HCT116 (cell line): ENCODE measurements around the gene GINS3. TPM values are rescaled to one million over a fixed set of nuclear protein-coding genes. Genes with fewer than 3 reads are reported as not detected.

Experiments
- ATAC-seq: fragments of 200-7000 bp; cut with Tn5 transposase; 2 replicates; pipeline ENCODE4 v1.9.1; 2020; ENCODE audit warnings: mild to moderate bottlenecking, moderate library complexity
- BruUV-seq: library from RNA; stranded (reverse); fragments of 400-500 nt; replicated peaks from 2 replicates; lab custom pipeline; 2021; lab: Mats Ljungman, UMichigan
- CTCF ChIA-PET: fragments of 300-600 bp; sonication (Branson Sonifier 250); formaldehyde crosslinking; loops from one replicate; lab custom pipeline; 2021; ENCODE audit warnings: antibody characterized with exemption; lab: Charles Lee
- POLR2A ChIA-PET: fragments of 300-600, 350-600 bp; sonication (Branson Sonifier 250); formaldehyde crosslinking; loops from one replicate; lab custom pipeline; 2021; ENCODE audit warnings: antibody characterized with exemption; lab: Charles Lee
- RAD21 ChIA-PET, 2 experiments: fragments of 300-600 bp; sonication (Branson Sonifier 250); formaldehyde crosslinking; loops; one replicate each; lab custom pipeline; 2023; ENCODE audit warnings: low total read pairs in 2 of 2; ENCODE audit not compliant: uncharacterized antibody in 2 of 2, unreplicated experiment in 2 of 2, low non-redundant PET in 1 of 2; lab: Charles Lee
- DNase-seq: peaks from one replicate; pipeline ENCODE4 v3.0.0-alpha.2; 2010; ENCODE audit warnings: low read depth, low spot score
- H2AFZ ChIP-seq: fragments of 200-600 bp; shearing (Covaris generic), sonication (generic); 2 replicates; pipeline ENCODE4 v1.6.1; 2017; ENCODE audit warnings: low read depth, mixed run types, mixed read lengths, antibody characterized with exemption, low read length; ENCODE audit not compliant: poor library complexity, severe bottlenecking
- H3K27ac ChIP-seq: 2 replicates; pipeline ENCODE4 v1.5.1; 2012; ENCODE audit warnings: low read depth, low read length
- H3K27me3 ChIP-seq: fragments of 200-600 bp; sonication (generic); 2 replicates; pipeline ENCODE4 v1.6.1; 2016; ENCODE audit warnings: mixed run types, low read length, mixed read lengths; ENCODE audit not compliant: insufficient read depth
- H3K36me3 ChIP-seq, 2 experiments: fragments of 200-500 bp in 1 of 2; fragments of 200-600 bp in 1 of 2; sonication (Bioruptor generic) in 1 of 2; sonication (generic) in 1 of 2; 2 replicates each; pipeline versions ENCODE4 v1.5.1 to v1.6.1; 2014 to 2016; ENCODE audit warnings: low read length in 2 of 2, inconsistent platforms in 1 of 2, mixed read lengths in 1 of 2, mixed run types in 1 of 2; ENCODE audit not compliant: insufficient read depth in 2 of 2, control insufficient read depth in 1 of 2
- H3K4me1 ChIP-seq, 2 experiments: fragments of 200-600 bp in 1 of 2; sonication (generic) in 1 of 2; 2 replicates each; pipeline versions ENCODE4 v1.5.1 to v1.6.1; 2012 to 2017; ENCODE audit warnings: low read length in 2 of 2, inconsistent platforms in 1 of 2, mild to moderate bottlenecking in 1 of 2, mixed read lengths in 1 of 2, mixed run types in 1 of 2, moderate library complexity in 1 of 2; ENCODE audit not compliant: insufficient read depth in 2 of 2, control insufficient read depth in 1 of 2
- H3K4me2 ChIP-seq: fragments of 200-600 bp; sonication (generic); 2 replicates; pipeline ENCODE4 v1.6.1; 2017; ENCODE audit warnings: mixed run types, low read length, mixed read lengths
- H3K4me3 ChIP-seq, 2 experiments: fragments of 200-600 bp in 1 of 2; sonication (generic) in 1 of 2; replicated peaks in 1 of 2; 2 replicates each; pipeline ENCODE4 v1.5.1; 2011 to 2016; ENCODE audit warnings: low read length in 2 of 2, control low read depth in 1 of 2, low read depth in 1 of 2, mild to moderate bottlenecking in 1 of 2, mixed read lengths in 1 of 2, mixed run types in 1 of 2
- H3K79me2 ChIP-seq: fragments of 200-600 bp; sonication (generic); 2 replicates; pipeline ENCODE4 v1.6.1; 2017; ENCODE audit warnings: mild to moderate bottlenecking, mixed run types, low read length, moderate library complexity, mixed read lengths; ENCODE audit not compliant: insufficient read depth
- H3K9ac ChIP-seq: fragments of 200-600 bp; sonication (generic); 2 replicates; pipeline ENCODE4 v1.6.1; 2016; ENCODE audit warnings: low read length, mixed read lengths
- H3K9me2 ChIP-seq: fragments of 200-600 bp; sonication (generic), shearing (Covaris generic); 2 replicates; pipeline ENCODE4 v1.6.1; 2017; ENCODE audit warnings: mixed run types, mild to moderate bottlenecking, moderate library complexity; ENCODE audit not compliant: insufficient read depth
- H3K9me3 ChIP-seq, 2 experiments: fragments of 200-500 bp in 1 of 2; fragments of 200-600 bp in 1 of 2; sonication (Bioruptor generic) in 1 of 2; sonication (generic) in 1 of 2; 2 replicates each; pipeline ENCODE4 v1.6.1; 2014 to 2017; ENCODE audit warnings: low read length in 2 of 2, mixed read lengths in 2 of 2, inconsistent platforms in 1 of 2, low read depth in 1 of 2, mild to moderate bottlenecking in 1 of 2, mixed run types in 1 of 2, moderate library complexity in 1 of 2; ENCODE audit not compliant: control insufficient read depth in 1 of 2, insufficient read depth in 1 of 2
- H4K20me1 ChIP-seq: fragments of 200-600 bp; sonication (generic), shearing (Covaris generic); 2 replicates; pipeline ENCODE4 v1.6.1; 2017; ENCODE audit warnings: mixed run types, mild to moderate bottlenecking, moderate library complexity; ENCODE audit not compliant: insufficient read depth
- CBX3 ChIP-seq: IDR thresholded peaks from 2 replicates; pipeline ENCODE4 v1.6.1; 2012; ENCODE audit warnings: low read depth
- ELF1 ChIP-seq: IDR thresholded peaks from 2 replicates; pipeline ENCODE4 v1.6.1; 2012; ENCODE audit warnings: low read depth, borderline replicate concordance
- EZH2phosphoT487 ChIP-seq: fragments of 200-600 bp; IDR thresholded peaks from 2 replicates; pipeline ENCODE4 v1.6.1; 2018; ENCODE audit warnings: antibody characterized with exemption, borderline replicate concordance
- FOSL1 ChIP-seq: IDR thresholded peaks from 2 replicates; pipeline ENCODE4 v1.6.1; 2012; ENCODE audit warnings: low read depth
- RAD21 ChIP-seq: IDR thresholded peaks from 2 replicates; pipeline ENCODE4 v1.6.1; 2012; ENCODE audit warnings: low read depth, mild to moderate bottlenecking
- SIN3A ChIP-seq: IDR thresholded peaks from 2 replicates; pipeline ENCODE4 v1.6.1; 2012; ENCODE audit warnings: low read depth
- SRF ChIP-seq: IDR thresholded peaks from 2 replicates; pipeline ENCODE4 v1.6.1; 2012; ENCODE audit warnings: low read depth
- YY1 ChIP-seq: IDR thresholded peaks from 2 replicates; pipeline ENCODE4 v1.6.1; 2011; ENCODE audit warnings: low read length, low read depth, moderate library complexity, mild to moderate bottlenecking; ENCODE audit not compliant: insufficient replicate concordance; ENCODE audit errors: extremely low read depth
- ZBTB33 ChIP-seq: IDR thresholded peaks from 2 replicates; pipeline ENCODE4 v1.6.1; 2011; ENCODE audit warnings: mild to moderate bottlenecking, low read length, moderate library complexity; ENCODE audit not compliant: insufficient replicate concordance; ENCODE audit errors: extremely low read depth
- ZFX ChIP-seq: fragments of 450-650 bp; IDR thresholded peaks from 2 replicates; pipeline ENCODE4 v1.6.1; 2017
- intact Hi-C: fragments of 100-400 bp; cut with micrococcal nuclease; formaldehyde crosslinking; loops from 2 replicates; pipeline ENCODE4 v1.10.0; 2022
- total RNA-seq: library from RNA; stranded (reverse); gene quantifications from one replicate; pipeline ENCODE4 v1.2.1, GENCODE V29; 2021; ENCODE audit not compliant: unreplicated experiment
- TF ChIP-seq, protein P1 (sequence below), 3 experiments: fragments of 200-600 bp in 1 of 3; sonication (generic) in 1 of 3; IDR thresholded peaks in 2 of 3; conservative IDR thresholded peaks in 1 of 3; 2 replicates each; pipeline ENCODE4 v1.5.1; 2012 to 2017; ENCODE audit warnings: low read depth in 2 of 3, low read length in 2 of 3, antibody characterized with exemption in 1 of 3, borderline replicate concordance in 1 of 3, control low read depth in 1 of 3, mild to moderate bottlenecking in 1 of 3, mixed read lengths in 1 of 3, mixed run types in 1 of 3, moderate library complexity in 1 of 3; ENCODE audit not compliant: insufficient read depth in 1 of 3
- TF ChIP-seq, protein P2 (sequence below): IDR thresholded peaks from 2 replicates; pipeline ENCODE4 v1.6.1; 2012

The GINS3 gene
- total RNA-seq, 1 experiment from 2014 or later, result 12.1 TPM

DNA sequence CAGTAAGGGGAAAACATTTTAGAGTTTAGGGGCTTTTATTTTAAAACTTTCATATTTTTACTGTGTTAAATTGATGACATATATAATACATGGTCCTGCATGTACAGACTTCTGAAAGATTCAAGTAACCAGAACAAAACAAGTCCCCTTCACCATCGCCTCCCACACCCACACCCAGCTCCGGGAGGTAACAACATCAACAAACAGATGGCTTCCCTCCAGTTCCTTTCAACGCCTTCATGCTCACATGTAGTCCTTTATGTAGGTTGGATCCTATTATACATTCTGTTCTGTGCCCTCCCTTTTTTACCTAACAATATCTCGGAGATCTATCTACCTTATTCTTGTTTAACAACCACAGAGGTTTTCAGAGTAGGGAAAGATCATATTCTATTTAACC lies 30.5 kb downstream of the GINS3 start:
- no peaks in the 10 kb centered on the region for H4K20me1 ChIP-seq
- H3K79me2 ChIP-seq, result no peaks in the 10 kb centered on the region
- no peak overlapping the region for H3K9ac ChIP-seq
- no peak overlapping the region for H3K4me2 ChIP-seq
- H3K27me3 ChIP-seq, result no peaks in the 10 kb centered on the region
- no peaks in the 10 kb centered on the region for H3K36me3 ChIP-seq
- H2AFZ ChIP-seq, result no peak overlapping the region
- RAD21 ChIA-PET, result no interaction called here
- intact Hi-C loops, result no loop called here
- no peaks in the 10 kb centered on the region for H3K9me2 ChIP-seq
- DNase-seq (no peak), ATAC-seq (no peak)
- H3K27ac ChIP-seq, result no peak overlapping the region
- no TSS peak for BruUV-seq
- POLR2A ChIA-PET, result no interaction called here
- no peaks in the 10 kb centered on the region for H3K9me3 ChIP-seq
- TF ChIP-seq ZBTB33 (no peak), RAD21 (no peak), YY1 (no peak), CBX3 (no peak), SRF (no peak), FOSL1 (no peak), SIN3A (no peak), EZH2phosphoT487 (no peak), ELF1 (no peak), ZFX (no peak)
- TF ChIP-seq, protein P1, sequence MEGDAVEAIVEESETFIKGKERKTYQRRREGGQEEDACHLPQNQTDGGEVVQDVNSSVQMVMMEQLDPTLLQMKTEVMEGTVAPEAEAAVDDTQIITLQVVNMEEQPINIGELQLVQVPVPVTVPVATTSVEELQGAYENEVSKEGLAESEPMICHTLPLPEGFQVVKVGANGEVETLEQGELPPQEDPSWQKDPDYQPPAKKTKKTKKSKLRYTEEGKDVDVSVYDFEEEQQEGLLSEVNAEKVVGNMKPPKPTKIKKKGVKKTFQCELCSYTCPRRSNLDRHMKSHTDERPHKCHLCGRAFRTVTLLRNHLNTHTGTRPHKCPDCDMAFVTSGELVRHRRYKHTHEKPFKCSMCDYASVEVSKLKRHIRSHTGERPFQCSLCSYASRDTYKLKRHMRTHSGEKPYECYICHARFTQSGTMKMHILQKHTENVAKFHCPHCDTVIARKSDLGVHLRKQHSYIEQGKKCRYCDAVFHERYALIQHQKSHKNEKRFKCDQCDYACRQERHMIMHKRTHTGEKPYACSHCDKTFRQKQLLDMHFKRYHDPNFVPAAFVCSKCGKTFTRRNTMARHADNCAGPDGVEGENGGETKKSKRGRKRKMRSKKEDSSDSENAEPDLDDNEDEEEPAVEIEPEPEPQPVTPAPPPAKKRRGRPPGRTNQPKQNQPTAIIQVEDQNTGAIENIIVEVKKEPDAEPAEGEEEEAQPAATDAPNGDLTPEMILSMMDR (IDR thresholded peaks at IDR 0.05 in 2 of 3, conservative IDR thresholded peaks at IDR 0.05 in 1 of 3; ENCODE audit: borderline replicate concordance in 1 of 3, insufficient read depth in 1 of 3, low read depth in 2 of 3, low read length in 2 of 3), result no peak
- TF ChIP-seq, protein P2, sequence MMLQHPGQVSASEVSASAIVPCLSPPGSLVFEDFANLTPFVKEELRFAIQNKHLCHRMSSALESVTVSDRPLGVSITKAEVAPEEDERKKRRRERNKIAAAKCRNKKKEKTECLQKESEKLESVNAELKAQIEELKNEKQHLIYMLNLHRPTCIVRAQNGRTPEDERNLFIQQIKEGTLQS, result no peak
- CTCF ChIA-PET, result no interaction called here
- peaks cover 0 to 7% of the 10 kb centered on the region in 2 experiments; a peak in 2 of 4 replicates for H3K4me1 ChIP-seq
- H3K4me3 ChIP-seq, result no peak overlapping the region
